Loucy (cell line): ENCODE measurements around the gene CAPN9.

Experiments used
- H2AFZ ChIP-seq: fragments of 200-600 bp; sonication (generic); 2 replicates; pipeline ENCODE4 v1.6.0; 2016; ENCODE audit warnings: antibody characterized with exemption, mild to moderate bottlenecking, low read length, moderate library complexity
- H3F3A ChIP-seq: fragments of 200-600 bp; 2 replicates; pipeline ENCODE4 v1.6.0; 2016; ENCODE audit warnings: antibody characterized with exemption, low read depth, mild to moderate bottlenecking
- H3K27me3 ChIP-seq: fragments of 200-600 bp; sonication (generic); 2 replicates; pipeline ENCODE4 v1.6.1; 2014; ENCODE audit warnings: low read length, mild to moderate bottlenecking; ENCODE audit not compliant: insufficient read depth, poor library complexity, severe bottlenecking
- H3K36me3 ChIP-seq: fragments of 200-600 bp; sonication (generic); 2 replicates; pipeline ENCODE4 v1.6.1; 2016; ENCODE audit warnings: low read length; ENCODE audit not compliant: insufficient read depth
- H3K4me1 ChIP-seq: fragments of 200-600 bp; sonication (generic); 2 replicates; pipeline ENCODE4 v1.5.1; 2014; ENCODE audit warnings: low read length, mild to moderate bottlenecking; ENCODE audit not compliant: insufficient read depth, poor library complexity, severe bottlenecking
- H3K4me2 ChIP-seq: fragments of 200-600 bp; sonication (generic); 2 replicates; pipeline ENCODE4 v1.6.0; 2014; ENCODE audit warnings: antibody characterized with exemption, low read length, low read depth, mild to moderate bottlenecking; ENCODE audit not compliant: poor library complexity, severe bottlenecking
- H3K4me3 ChIP-seq: fragments of 200-600 bp; sonication (generic); 2 replicates; pipeline ENCODE4 v1.5.1; 2014; ENCODE audit warnings: low read length, mild to moderate bottlenecking, mixed read lengths; ENCODE audit not compliant: poor library complexity, severe bottlenecking
- H3K79me2 ChIP-seq: fragments of 200-600 bp; sonication (generic); 2 replicates; pipeline ENCODE4 v1.6.1; 2014; ENCODE audit warnings: low read length; ENCODE audit not compliant: insufficient read depth
- H3K9ac ChIP-seq: fragments of 200-600 bp; sonication (generic); 2 replicates; pipeline ENCODE4 v1.6.0; 2014; ENCODE audit warnings: mild to moderate bottlenecking, low read depth, low read length, moderate library complexity; ENCODE audit not compliant: poor library complexity, severe bottlenecking
- H3K9me2 ChIP-seq: fragments of 200-600 bp; sonication (generic); replicated peaks from 2 replicates; pipeline ENCODE4 v1.6.1; 2016; ENCODE audit warnings: low read depth, low read length, mixed read lengths
- H3K9me3 ChIP-seq: fragments of 200-600 bp; sonication (generic); 2 replicates; pipeline ENCODE4 v1.6.1; 2014; ENCODE audit warnings: mild to moderate bottlenecking, antibody characterized with exemption, low read length, low read depth; ENCODE audit not compliant: insufficient read depth
- H4K20me1 ChIP-seq: fragments of 200-600 bp; sonication (generic); 2 replicates; pipeline ENCODE4 v1.6.0; 2014; ENCODE audit warnings: antibody characterized with exemption, low read length, mild to moderate bottlenecking; ENCODE audit not compliant: insufficient read depth, poor library complexity, severe bottlenecking
- CTCF ChIP-seq: fragments of 200-600 bp; sonication (generic); conservative IDR thresholded peaks from 2 replicates; pipeline ENCODE4 v1.5.1; 2014; ENCODE audit warnings: mild to moderate bottlenecking, antibody characterized with exemption, low read length
- EZH2phosphoT487 ChIP-seq: fragments of 200-600 bp; IDR thresholded peaks from 2 replicates; pipeline ENCODE4 v1.6.1; 2018; ENCODE audit warnings: antibody characterized with exemption, mild to moderate bottlenecking, moderate library complexity, borderline replicate concordance

The CAPN9 gene

GRCh38 chr1:230781131-230781530, 33.9 kb downstream of the CAPN9 start:
- H3F3A ChIP-seq = no peaks in the 10 kb centered on the region
- no peak overlapping the region for H3K9ac ChIP-seq
- H4K20me1 ChIP-seq = no peaks in the 10 kb centered on the region
- H3K4me1 ChIP-seq = no peaks in the 10 kb centered on the region
- H3K4me3 ChIP-seq = no peak overlapping the region
- H3K36me3 ChIP-seq = no peaks in the 10 kb centered on the region
- no peaks in the 10 kb centered on the region for H3K79me2 ChIP-seq
- H3K27me3 ChIP-seq = no peaks in the 10 kb centered on the region
- no peak overlapping the region for H3K4me2 ChIP-seq
- no peaks in the 10 kb centered on the region for H3K9me2 ChIP-seq
- TF ChIP-seq CTCF (no peak), EZH2phosphoT487 (no peak)
- no peaks in the 10 kb centered on the region for H3K9me3 ChIP-seq
- no peak overlapping the region for H2AFZ ChIP-seq

DNA sequence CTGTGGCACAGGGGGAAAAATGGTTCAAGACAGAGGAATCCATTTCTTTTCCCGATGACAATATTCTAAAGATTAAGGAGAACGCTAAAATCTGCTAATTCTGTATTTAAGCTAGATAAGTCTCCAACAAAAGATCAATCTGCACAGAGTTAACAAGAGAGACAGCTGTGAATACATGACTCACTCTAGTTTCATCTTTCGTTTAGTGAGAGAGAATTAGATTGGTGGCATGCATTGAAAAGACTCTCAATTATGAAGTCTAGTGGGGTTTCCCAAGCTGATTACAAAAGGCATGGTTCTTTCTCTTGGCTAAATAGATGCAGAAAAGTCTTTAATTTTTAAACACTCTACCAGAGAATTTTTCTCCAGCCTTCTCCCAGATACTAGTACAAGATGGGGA, 34.4 kb downstream of the CAPN9 start:
- Histone ChIP-seq H3K4me1 (no peaks in the 10 kb centered on the region), H3K9ac (no peak overlapping the region), H3K27me3 (no peaks in the 10 kb centered on the region), H3K9me2 (no peaks in the 10 kb centered on the region), H3F3A (no peaks in the 10 kb centered on the region), H3K4me2 (no peak overlapping the region), H2AFZ (no peak overlapping the region), H3K9me3 (no peaks in the 10 kb centered on the region), H3K79me2 (no peaks in the 10 kb centered on the region), H3K4me3 (no peak overlapping the region), H3K36me3 (no peaks in the 10 kb centered on the region), H4K20me1 (no peaks in the 10 kb centered on the region)
- no peak for TF ChIP-seq EZH2phosphoT487
- no peak for TF ChIP-seq CTCF

DNA sequence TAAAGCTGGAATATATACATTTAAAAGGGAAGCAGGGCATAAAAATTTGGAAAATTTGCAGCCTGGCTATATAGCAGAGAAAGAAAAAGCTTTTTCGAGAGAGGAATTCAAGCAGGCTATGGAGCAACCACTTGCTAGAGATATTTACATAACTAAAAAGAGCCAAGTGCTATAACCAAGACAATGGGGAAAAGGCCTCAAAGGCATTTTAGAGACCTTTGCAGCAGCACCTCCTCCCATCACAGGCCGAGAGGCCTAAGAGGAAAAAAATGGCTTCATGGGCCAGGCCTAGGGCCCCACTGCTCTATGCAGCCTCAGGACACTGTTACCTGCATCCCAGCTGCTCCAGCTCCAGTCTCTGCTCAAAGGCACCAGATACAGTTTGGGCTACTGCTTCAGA, 37.0 kb downstream of the CAPN9 start:
- no peak overlapping the region for H2AFZ ChIP-seq
- no peaks in the 10 kb centered on the region for H4K20me1 ChIP-seq
- no peaks in the 10 kb centered on the region for H3K4me1 ChIP-seq
- no peaks in the 10 kb centered on the region for H3K79me2 ChIP-seq
- H3K9ac ChIP-seq = no peak overlapping the region
- H3K9me2 ChIP-seq = no peaks in the 10 kb centered on the region
- H3K4me3 ChIP-seq = no peak overlapping the region
- H3K36me3 ChIP-seq = no peaks in the 10 kb centered on the region
- TF ChIP-seq EZH2phosphoT487 (no peak), CTCF (no peak)
- H3K9me3 ChIP-seq = no peaks in the 10 kb centered on the region
- no peaks in the 10 kb centered on the region for H3F3A ChIP-seq
- no peaks in the 10 kb centered on the region for H3K27me3 ChIP-seq
- no peak overlapping the region for H3K4me2 ChIP-seq
